CD4-positive, alpha-beta memory T cell (primary cell): ENCODE results near the gene TUBB4A. TPM values are rescaled to one million over a fixed set of nuclear protein-coding genes. Genes with fewer than 3 reads are reported as not detected.

Experiments used
- CTCF ChIA-PET: fragments of 350-600 bp; sonication (Branson Sonifier 250); formaldehyde crosslinking; loops from one replicate; lab custom pipeline; 2021; ENCODE audit warnings: inconsistent platforms; ENCODE audit not compliant: partially characterized antibody; lab: Charles Lee
- POLR2A ChIA-PET: fragments of 350-600 bp; sonication (Branson Sonifier 250); formaldehyde crosslinking; loops from one replicate; lab custom pipeline; 2021; ENCODE audit not compliant: partially characterized antibody; lab: Charles Lee
- DNase-seq, 5 donors: peaks; one replicate each; pipeline versions ENCODE4 v3.0.0 to v3.0.0-alpha.2; 2020 to 2022; ENCODE audit warnings: mixed read lengths in 1 of 5
- H3K27ac ChIP-seq: one replicate; pipeline ENCODE4 v1.7.0; 2013; ENCODE audit warnings: low read depth, low read length
- H3K27me3 ChIP-seq: 2 replicates; pipeline ENCODE4 v1.7.0; 2013; ENCODE audit warnings: mild to moderate bottlenecking, low read length, moderate library complexity; ENCODE audit not compliant: insufficient read depth
- H3K36me3 ChIP-seq: 2 replicates; pipeline ENCODE4 v1.7.0; 2013; ENCODE audit warnings: mild to moderate bottlenecking, low read length, moderate library complexity; ENCODE audit not compliant: insufficient read depth
- H3K4me1 ChIP-seq: 2 replicates; pipeline ENCODE4 v1.7.0; 2013; ENCODE audit warnings: mild to moderate bottlenecking, low read length, moderate library complexity; ENCODE audit not compliant: insufficient read depth
- H3K4me3 ChIP-seq, 2 donors: one replicate each; pipeline ENCODE4 v1.7.0; 2013; ENCODE audit warnings: low read length in 2 of 2, mild to moderate bottlenecking in 1 of 2
- H3K9me3 ChIP-seq, 2 donors: one replicate each; pipeline ENCODE4 v1.7.0; 2013; ENCODE audit warnings: low read length in 2 of 2, control low read depth in 1 of 2; ENCODE audit not compliant: control insufficient read depth in 1 of 2
- H3K27ac Mint-ChIP-seq, 7 donors: one replicate each; pipeline ENCODE4 v1.8.0; 2020 to 2021; ENCODE audit warnings: mixed read lengths in 7 of 7, mild to moderate bottlenecking in 6 of 7, inconsistent platforms in 3 of 7, moderate library complexity in 3 of 7
- H3K27me3 Mint-ChIP-seq, 2 donors: one replicate each; pipeline ENCODE4 v1.8.0; 2020 to 2021; ENCODE audit warnings: mixed read lengths in 2 of 2
- H3K36me3 Mint-ChIP-seq, 2 donors: one replicate each; pipeline ENCODE4 v1.8.0; 2020 to 2021; ENCODE audit warnings: mixed read lengths in 2 of 2, inconsistent platforms in 1 of 2, mild to moderate bottlenecking in 1 of 2
- H3K4me1 Mint-ChIP-seq, 4 donors: one replicate each; pipeline ENCODE4 v1.8.0; 2020 to 2021; ENCODE audit warnings: mixed read lengths in 4 of 4, mild to moderate bottlenecking in 1 of 4
- H3K4me3 Mint-ChIP-seq, 8 donors: one replicate each; pipeline ENCODE4 v1.8.0; 2020 to 2021; ENCODE audit warnings: mixed read lengths in 8 of 8, mild to moderate bottlenecking in 7 of 8, moderate library complexity in 6 of 8, inconsistent platforms in 3 of 8
- H3K9me3 Mint-ChIP-seq, 8 donors: one replicate each; pipeline ENCODE4 v1.8.0; 2020 to 2021; ENCODE audit warnings: mixed read lengths in 8 of 8, mild to moderate bottlenecking in 5 of 8, inconsistent platforms in 3 of 8, moderate library complexity in 1 of 8
- intact Hi-C: fragments of 100-400 bp; cut with micrococcal nuclease; formaldehyde crosslinking; loops from one replicate; pipeline ENCODE4 v1.15.1; 2023
- polyA plus RNA-seq, 2 donors: library from polyadenylated mRNA; unstranded; fragments of 300-500 nt; fragmentation: Illumina TruSeq; gene quantifications; one replicate each; pipeline ENCODE4 v1.2.3, GENCODE V29; 2021
- total RNA-seq, 2 experiments: library from RNA; stranded (reverse); gene quantifications; one replicate each; pipeline ENCODE4 v1.2.3, GENCODE V29; 2021

Gene TUBB4A
- total and polyA plus RNA-seq, 4 experiments from 2014 or later = 1.5 to 4.7 (median 2.9) TPM

GRCh38 chr19:6483235-6483634 is 18.9 kb downstream of the TUBB4A start:
- ChIA-PET POLR2A (interaction anchor here (0.9 kb wide), 1 partner anchor 16 kb away, joined by 3 read pairs; no protein-coding TSS in a partner anchor), CTCF (interaction anchor here (1.8 kb wide), 1 partner anchor 16 kb away, joined by 6 read pairs; no protein-coding TSS in a partner anchor)
- Mint-ChIP-seq H3K36me3 (peaks cover 3 to 15% of the 10 kb centered on the region in 2 donors), H3K4me1 (peaks cover 19 to 46% (median 27%) of the 10 kb centered on the region in 4 donors), H3K4me3 (peak overlapping the region in 6 of 8 donors; percentile 16 to 53 (median 26)), H3K9me3 (no peaks in the 10 kb centered on the region), H3K27ac (peak overlapping the region; percentile 63 to 99 (median 93)), H3K27me3 (no peaks in the 10 kb centered on the region)
- Histone ChIP-seq H3K4me3 (no peak overlapping the region), H3K9me3 (no peaks in the 10 kb centered on the region), H3K27ac (no peak overlapping the region), H3K36me3 (peaks cover 4% of the 10 kb centered on the region), H3K27me3 (no peaks in the 10 kb centered on the region), H3K4me1 (peaks cover 46% of the 10 kb centered on the region)
- no peak for DNase-seq
- intact Hi-C loops = no loop called here

- intact Hi-C loops = no loop called here
- H3K36me3 Mint-ChIP-seq = peaks cover 3 to 15% of the 10 kb centered on the region in 2 donors
Measured at GRCh38 chr19:6482343-6482686, 19.8 kb downstream of the TUBB4A start.

GRCh38 chr19:6481541-6482342 is 20.4 kb downstream of the TUBB4A start, which contains the start of gene DENND1C:
TSS of gene DENND1C (minus strand) at chr19:6481787. CDS start at chr19:6481695, 92 bp downstream.
- Histone ChIP-seq H3K27ac (peak within 1 kb of the TSS; percentile 93), H3K4me1 (peaks cover 46% of the 10 kb centered on the region), H3K27me3 (no peaks in the 10 kb centered on the region), H3K4me3 (peak within 1 kb of the TSS; percentile 91 to 97), H3K9me3 (no peaks in the 10 kb centered on the region), H3K36me3 (peaks cover 10% of the 10 kb centered on the region)
- peak; percentile 58 to 66 (median 64) for DNase-seq
- peaks cover 19 to 46% (median 27%) of the 10 kb centered on the region in 4 donors for H3K4me1 Mint-ChIP-seq
- no peaks in the 10 kb centered on the region for H3K9me3 Mint-ChIP-seq
- peaks cover 3 to 15% of the 10 kb centered on the region in 2 donors for H3K36me3 Mint-ChIP-seq
- POLR2A ChIA-PET = interaction anchor here (0.9 to 3.0 kb wide), 17 partner anchors 8 to 291 kb away, joined by 3 to 35 read pairs (median 8); partner anchors contain the start of genes ALKBH7, CLPP, CRB3 and GPR108
- peak within 1 kb of the TSS; percentile 94 to 100 (median 96) for H3K4me3 Mint-ChIP-seq
- peak within 1 kb of the TSS; percentile 93 to 99 (median 98) for H3K27ac Mint-ChIP-seq
- CTCF ChIA-PET = interaction anchor here (0.7 to 1.8 kb wide), 7 partner anchors 16 to 263 kb away, joined by 3 to 6 read pairs (median 4); partner anchors contain the start of gene SLC25A23
- intact Hi-C loops = loop anchor here (1.0 kb wide), 1 partner anchor 21 kb away; no protein-coding TSS in a partner anchor
- H3K27me3 Mint-ChIP-seq = no peaks in the 10 kb centered on the region

More at GRCh38 chr19:6482343-6482686, 19.8 kb downstream of the TUBB4A start:
- H3K27me3 Mint-ChIP-seq = no peaks in the 10 kb centered on the region
- peak overlapping the region; percentile 93 to 99 (median 98) for H3K27ac Mint-ChIP-seq
- peak overlapping the region in 1 of 2 donors; percentile 91 for H3K4me3 ChIP-seq
- H3K9me3 ChIP-seq = no peaks in the 10 kb centered on the region
- H3K4me3 Mint-ChIP-seq = peak overlapping the region; percentile 94 to 100 (median 96)
- POLR2A ChIA-PET = interaction anchor here (1.5 to 3.0 kb wide), 9 partner anchors 7 to 89 kb away, joined by 5 to 35 read pairs (median 11); partner anchors contain the start of genes CRB3, KHSRP and SLC25A23
- peaks cover 19 to 46% (median 27%) of the 10 kb centered on the region in 4 donors for H3K4me1 Mint-ChIP-seq
- no peaks in the 10 kb centered on the region for H3K9me3 Mint-ChIP-seq
- peaks cover 46% of the 10 kb centered on the region for H3K4me1 ChIP-seq
- H3K27me3 ChIP-seq = no peaks in the 10 kb centered on the region
- H3K27ac ChIP-seq = peak overlapping the region; percentile 93
- H3K36me3 ChIP-seq = peaks cover 4% of the 10 kb centered on the region
- no peak for DNase-seq
- CTCF ChIA-PET = interaction anchor here (1.2 to 1.8 kb wide), 2 partner anchors 17 to 35 kb away, joined by 4 to 6 read pairs; no protein-coding TSS in a partner anchor

- peaks cover 46% of the 10 kb centered on the region for H3K4me1 ChIP-seq
- no peaks in the 10 kb centered on the region for H3K27me3 ChIP-seq
- Mint-ChIP-seq H3K4me1 (peaks cover 19 to 46% (median 29%) of the 10 kb centered on the region in 4 donors), H3K27me3 (no peaks in the 10 kb centered on the region), H3K27ac (peak overlapping the region; percentile 93 to 99 (median 98)), H3K4me3 (peak overlapping the region; percentile 94 to 100 (median 96)), H3K36me3 (peaks cover 8 to 21% of the 10 kb centered on the region in 2 donors), H3K9me3 (no peaks in the 10 kb centered on the region)
- POLR2A ChIA-PET = interaction anchor here (0.9 to 3.0 kb wide), 17 partner anchors 8 to 292 kb away, joined by 3 to 35 read pairs (median 8); partner anchors contain the start of genes ALKBH7, CLPP, CRB3 and GPR108
- intact Hi-C loops = loop anchor here (1.0 kb wide), 1 partner anchor 21 kb away; no protein-coding TSS in a partner anchor
- H3K36me3 ChIP-seq = peaks cover 18% of the 10 kb centered on the region
- H3K9me3 ChIP-seq = no peaks in the 10 kb centered on the region
- CTCF ChIA-PET = interaction anchor here (0.7 to 1.4 kb wide), 6 partner anchors 15 to 262 kb away, joined by 3 to 4 read pairs (median 4); partner anchors contain the start of gene SLC25A23
- peak overlapping the region; percentile 93 for H3K27ac ChIP-seq
- no peak for DNase-seq
- H3K4me3 ChIP-seq = peak overlapping the region; percentile 91 to 97
Measured at GRCh38 chr19:6480848-6481415, 21.2 kb downstream of the TUBB4A start.

GRCh38 chr19:6479836-6480398 is 22.2 kb downstream of the TUBB4A start:
- H3K4me3 ChIP-seq = peak overlapping the region in 1 of 2 donors; percentile 0
- Mint-ChIP-seq H3K9me3 (no peaks in the 10 kb centered on the region), H3K27me3 (no peaks in the 10 kb centered on the region), H3K36me3 (peaks cover 9 to 22% of the 10 kb centered on the region in 2 donors), H3K4me1 (peaks cover 19 to 46% (median 29%) of the 10 kb centered on the region in 4 donors), H3K4me3 (peak overlapping the region; percentile 94 to 100 (median 96)), H3K27ac (peak overlapping the region; percentile 93 to 99 (median 98))
- intact Hi-C loops = no loop called here
- no peaks in the 10 kb centered on the region for H3K9me3 ChIP-seq
- DNase-seq = no peak
- peaks cover 27% of the 10 kb centered on the region for H3K36me3 ChIP-seq
- H3K4me1 ChIP-seq = peaks cover 46% of the 10 kb centered on the region
- peak overlapping the region; percentile 93 for H3K27ac ChIP-seq
- CTCF ChIA-PET = interaction anchor here (1.4 kb wide), 1 partner anchor 261 kb away, joined by 4 read pairs; no protein-coding TSS in a partner anchor
- POLR2A ChIA-PET = interaction anchor here (1.6 to 3.0 kb wide), 3 partner anchors 20 to 293 kb away, joined by 4 to 35 read pairs (median 5); partner anchors contain the start of genes SLC25A23 and VAV1
- H3K27me3 ChIP-seq = no peaks in the 10 kb centered on the region

- H3K4me1 ChIP-seq = peaks cover 46% of the 10 kb centered on the region
- intact Hi-C loops = no loop called here
- Mint-ChIP-seq H3K9me3 (no peaks in the 10 kb centered on the region), H3K4me3 (no peak overlapping the region), H3K27me3 (no peaks in the 10 kb centered on the region), H3K4me1 (peaks cover 19 to 50% (median 29%) of the 10 kb centered on the region in 4 donors), H3K36me3 (peaks cover 14 to 25% of the 10 kb centered on the region in 2 donors), H3K27ac (peak overlapping the region in 1 of 7 donors; percentile 70)
- no peak overlapping the region for H3K4me3 ChIP-seq
- peak overlapping the region; percentile 93 for H3K27ac ChIP-seq
- DNase-seq = no peak
- H3K9me3 ChIP-seq = no peaks in the 10 kb centered on the region
- POLR2A ChIA-PET = no interaction called here
- peaks cover 33% of the 10 kb centered on the region for H3K36me3 ChIP-seq
- H3K27me3 ChIP-seq = no peaks in the 10 kb centered on the region
- CTCF ChIA-PET = interaction anchor here (1.3 to 1.4 kb wide), 2 partner anchors 21 to 38 kb away, joined by 3 read pairs; no protein-coding TSS in a partner anchor
Measured at GRCh38 chr19:6478815-6479214, 23.3 kb downstream of the TUBB4A start.
